Left ventricle myocardium inferior (tissue), 1 donor: ENCODE results near the gene INSM2. TPM values are rescaled to one million over a fixed set of nuclear protein-coding genes. Genes with fewer than 3 reads are reported as not detected.

Experiments used
- DNase-seq: peaks from one replicate; pipeline ENCODE4 v3.0.0-alpha.2; 2020
- H3K27ac ChIP-seq: fragments of 200-600 bp; replicated peaks from 2 replicates; pipeline ENCODE4 v1.8.0; 2021
- H3K27me3 ChIP-seq: fragments of 200-600 bp; 2 replicates; pipeline ENCODE4 v1.8.0; 2021; ENCODE audit warnings: low read depth
- H3K36me3 ChIP-seq: fragments of 200-600 bp; 2 replicates; pipeline ENCODE4 v1.8.0; 2021
- H3K4me1 ChIP-seq: fragments of 200-600 bp; 2 replicates; pipeline ENCODE4 v1.8.0; 2021
- H3K4me3 ChIP-seq: fragments of 200-600 bp; 2 replicates; pipeline ENCODE4 v1.8.0; 2021; ENCODE audit warnings: mild to moderate bottlenecking, moderate library complexity
- H3K9me3 ChIP-seq: fragments of 200-600 bp; replicated peaks from 2 replicates; pipeline ENCODE4 v1.8.0; 2021
- CTCF ChIP-seq: fragments of 200-600 bp; IDR thresholded peaks from 2 replicates; pipeline ENCODE4 v1.8.0; 2021; ENCODE audit warnings: antibody characterized with exemption, mild to moderate bottlenecking, borderline replicate concordance
- intact Hi-C: fragments of 100-400 bp; cut with micrococcal nuclease; formaldehyde crosslinking; loops from one replicate; pipeline ENCODE4 v1.11.0; 2022
- long read RNA-seq: library from polyadenylated mRNA; unstranded; transcript quantifications from one replicate; pipeline ENCODE4 v2.0.0, GENCODE V29; 2021
- total RNA-seq: library from RNA; stranded (reverse); fragmentation: NEBNext Ultra II Directional; extraction: Animal tissue kit (Norgen Biotek cat#: 25700); gene quantifications from one replicate; pipeline ENCODE4 v1.2.1, GENCODE V29; 2021
- donor health status: DM: no; HTN: yes; CAD: no; lungs with severe emphysema.

INSM2 gene, protein sequence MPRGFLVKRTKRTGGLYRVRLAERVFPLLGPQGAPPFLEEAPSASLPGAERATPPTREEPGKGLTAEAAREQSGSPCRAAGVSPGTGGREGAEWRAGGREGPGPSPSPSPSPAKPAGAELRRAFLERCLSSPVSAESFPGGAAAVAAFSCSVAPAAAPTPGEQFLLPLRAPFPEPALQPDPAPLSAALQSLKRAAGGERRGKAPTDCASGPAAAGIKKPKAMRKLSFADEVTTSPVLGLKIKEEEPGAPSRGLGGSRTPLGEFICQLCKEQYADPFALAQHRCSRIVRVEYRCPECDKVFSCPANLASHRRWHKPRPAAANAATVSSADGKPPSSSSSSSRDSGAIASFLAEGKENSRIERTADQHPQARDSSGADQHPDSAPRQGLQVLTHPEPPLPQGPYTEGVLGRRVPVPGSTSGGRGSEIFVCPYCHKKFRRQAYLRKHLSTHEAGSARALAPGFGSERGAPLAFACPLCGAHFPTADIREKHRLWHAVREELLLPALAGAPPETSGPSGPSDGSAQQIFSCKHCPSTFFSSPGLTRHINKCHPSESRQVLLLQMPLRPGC
- not detected for total RNA-seq
- long read RNA-seq = 0 reads

GRCh38 chr14:35533357-35534207 is at the start of gene INSM2:
Gene INSM2 (plus strand): TSS chr14:35534164. CDS start chr14:35534253, 89 bp downstream.
- H3K27me3 ChIP-seq = peaks cover 77% of the 10 kb centered on the region
- DNase-seq = peak; percentile 49
- H3K27ac ChIP-seq = no peak within 1 kb of the TSS
- peaks cover 32% of the 10 kb centered on the region for H3K4me1 ChIP-seq
- H3K4me3 ChIP-seq = peak within 1 kb of the TSS; percentile 74
- intact Hi-C loops = no loop called here
- no peaks in the 10 kb centered on the region for H3K9me3 ChIP-seq
- peaks cover 6% of the 10 kb centered on the region for H3K36me3 ChIP-seq
- TF ChIP-seq CTCF = no peak

DNA sequence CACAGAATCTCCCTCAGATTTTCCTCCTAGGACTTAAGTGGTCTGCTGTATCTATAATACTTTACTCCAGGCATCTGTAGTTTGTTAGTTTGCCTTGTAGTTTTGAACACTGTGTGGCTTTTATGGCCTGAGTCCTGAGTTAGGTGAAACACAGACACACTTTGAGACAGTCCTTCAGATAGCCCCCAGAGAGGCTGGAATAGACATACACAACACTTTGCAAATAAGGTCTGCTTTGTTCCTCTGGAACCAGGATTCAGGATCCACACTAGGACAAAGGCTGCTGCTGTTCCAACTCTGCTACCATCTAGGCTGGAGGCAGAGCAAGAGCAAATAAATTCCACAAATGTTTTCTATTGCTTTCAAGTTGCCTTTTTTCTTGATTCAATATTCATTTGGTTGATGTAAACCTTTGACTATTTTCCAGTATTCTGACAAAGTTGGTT is 41.4 kb upstream of the INSM2 start:
- no peak for TF ChIP-seq CTCF
- Histone ChIP-seq H3K36me3 (no peaks in the 10 kb centered on the region), H3K4me3 (no peak overlapping the region), H3K4me1 (no peaks in the 10 kb centered on the region), H3K27me3 (no peaks in the 10 kb centered on the region), H3K27ac (no peak overlapping the region), H3K9me3 (peaks cover 41% of the 10 kb centered on the region)
- no peak for DNase-seq
- intact Hi-C loops = no loop called here

- Histone ChIP-seq H3K27me3 (peaks cover 4% of the 10 kb centered on the region), H3K9me3 (peaks cover 32% of the 10 kb centered on the region), H3K27ac (no peak overlapping the region), H3K4me1 (no peaks in the 10 kb centered on the region), H3K4me3 (no peak overlapping the region), H3K36me3 (no peaks in the 10 kb centered on the region)
- DNase-seq = no peak
- no peak for TF ChIP-seq CTCF
- intact Hi-C loops = no loop called here
Observed at GRCh38 chr14:35495278-35495677, 38.7 kb upstream of the INSM2 start.

GRCh38 chr14:35499180-35499579 is 34.8 kb upstream of the INSM2 start:
- Histone ChIP-seq H3K36me3 (no peaks in the 10 kb centered on the region), H3K27ac (no peak overlapping the region), H3K4me1 (no peaks in the 10 kb centered on the region), H3K9me3 (peaks cover 4% of the 10 kb centered on the region), H3K4me3 (no peak overlapping the region), H3K27me3 (peaks cover 4% of the 10 kb centered on the region)
- intact Hi-C loops = no loop called here
- TF ChIP-seq CTCF = no peak
- no peak for DNase-seq

DNA sequence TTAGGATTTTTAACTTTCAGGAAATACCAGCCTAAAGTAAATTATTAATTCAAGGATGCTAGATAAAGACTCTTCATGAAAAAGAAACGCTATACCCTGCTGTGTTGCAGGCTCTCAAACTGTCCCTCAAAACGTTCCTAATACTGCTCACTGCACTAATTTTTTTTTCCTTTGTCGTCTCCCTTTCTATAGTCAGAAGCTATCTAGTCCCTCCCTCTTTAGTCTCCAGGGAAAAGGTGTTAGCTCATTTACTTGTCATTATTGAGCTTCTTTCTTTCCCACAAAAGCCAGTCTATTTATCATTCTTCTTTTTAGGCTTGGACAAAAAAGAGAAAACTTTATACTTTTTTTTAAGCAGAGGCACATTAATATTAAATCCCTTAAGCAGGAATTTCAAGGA is 30.3 kb upstream of the INSM2 start:
- Histone ChIP-seq H3K27ac (no peak overlapping the region), H3K36me3 (no peaks in the 10 kb centered on the region), H3K27me3 (peaks cover 4% of the 10 kb centered on the region), H3K9me3 (peaks cover 4% of the 10 kb centered on the region), H3K4me3 (no peak overlapping the region), H3K4me1 (no peaks in the 10 kb centered on the region)
- no peak for DNase-seq
- no peak for TF ChIP-seq CTCF
- intact Hi-C loops = no loop called here
